Upper lobe of left lung (tissue), 6 donors: Measurements from ENCODE around the gene EMP1. TPM values are rescaled to one million over a fixed set of nuclear protein-coding genes. Genes with fewer than 3 reads are reported as not detected.

Source experiments
- ATAC-seq, 2 donors: fragments of 200-7000 bp; cut with Tn5 transposase; one replicate each; pipeline ENCODE4 v1.9.1; 2022; ENCODE audit warnings: mild to moderate bottlenecking in 2 of 2, moderate library complexity in 2 of 2; ENCODE audit not compliant: low FRiP score in 2 of 2
- DNase-seq, 2 donors: peaks; one replicate each; pipeline ENCODE4 v3.0.0-alpha.2; 2019 to 2020
- H3K27ac ChIP-seq, 4 donors: fragments of 200-600 bp; sonication (generic); one replicate each; pipeline ENCODE4 v1.5.1; 2016 to 2019
- H3K27me3 ChIP-seq, 4 donors: fragments of 200-600 bp; sonication (generic); one replicate each; pipeline ENCODE4 v1.5.1; 2017 to 2019
- H3K36me3 ChIP-seq, 4 donors: fragments of 200-600 bp; sonication (generic); one replicate each; pipeline ENCODE4 v1.5.1; 2016 to 2019
- H3K4me1 ChIP-seq, 4 donors: fragments of 200-600 bp; sonication (generic); one replicate each; pipeline ENCODE4 v1.5.1; 2018 to 2019
- H3K4me3 ChIP-seq, 4 donors: fragments of 200-600 bp; sonication (generic); one replicate each; pipeline ENCODE4 v1.5.1; 2017 to 2019; ENCODE audit warnings: mild to moderate bottlenecking in 2 of 4, moderate library complexity in 1 of 4
- H3K9me3 ChIP-seq, 4 donors: fragments of 200-600 bp; sonication (generic); one replicate each; pipeline ENCODE4 v1.5.1; 2018 to 2019
- EP300 ChIP-seq, 4 donors: sonication (generic); formaldehyde crosslinking; IDR thresholded peaks; one replicate each; pipeline ENCODE4 v1.5.1; 2017; ENCODE audit warnings: antibody characterized with exemption in 4 of 4, control low read depth in 2 of 4
- POLR2A ChIP-seq, 4 donors: fragments of 450-650 bp; IDR thresholded peaks; one replicate each; pipeline ENCODE4 v1.5.1; 2016 to 2017; ENCODE audit warnings: antibody characterized with exemption in 4 of 4, mild to moderate bottlenecking in 2 of 4
- POLR2AphosphoS5 ChIP-seq, 2 donors: sonication (generic); formaldehyde crosslinking; IDR thresholded peaks; one replicate each; pipeline ENCODE4 v1.5.1; 2017; ENCODE audit warnings: antibody characterized with exemption in 2 of 2
- WGBS, 2 donors: methylation state at CpG; one replicate each; pipeline ENCODE4 v1.1.5; 2017 to 2018; 5-methylcytosine and 5-hydroxymethylcytosine counted together
- total RNA-seq, 6 donors: library from RNA; depleted of rRNA in 4 of 6; stranded (reverse); fragments of >200 nt in 4 of 6; gene quantifications; one replicate each; pipeline versions ENCODE4 v1.1.0 to v1.2.1, GENCODE V29; 2016 to 2021
- TF ChIP-seq, protein P1 (sequence below), 6 experiments: fragments of 450-650 bp in 4 of 6; fragments of 200-600 bp in 2 of 6; sonication (generic) in 2 of 6; IDR thresholded peaks; one replicate each; pipeline ENCODE4 v1.5.1; 2016 to 2019; ENCODE audit warnings: antibody characterized with exemption in 6 of 6
- donor health status: DM: no; HTN: no; CAD: no; lungs with moderate emphysema.
- donor health status: DM: no; HTN: yes; CAD: no; lungs with severe emphysema.

Gene EMP1
- total RNA-seq, 6 donors from 2014 or later, result 18.9 to 360 (median 165) TPM

DNA sequence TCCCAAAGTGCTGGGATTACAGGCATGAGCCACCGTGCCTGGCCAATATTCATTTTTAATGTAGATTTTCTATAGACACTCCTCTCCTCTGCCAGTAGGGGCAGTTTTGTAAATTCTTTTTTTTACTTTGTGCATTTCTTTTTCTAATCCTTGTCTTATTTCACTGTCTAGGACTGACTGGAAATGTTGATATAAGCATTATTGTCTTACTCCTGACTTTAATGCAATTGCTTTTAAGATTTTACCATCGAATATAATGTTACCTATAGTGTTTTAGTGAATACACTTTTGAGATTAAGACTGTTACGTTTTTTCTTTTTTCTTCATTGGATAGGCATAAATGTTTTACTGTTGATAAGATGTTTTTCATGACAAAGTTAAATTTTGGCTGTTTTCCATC lies 35.4 kb upstream of the EMP1 start:
- DNase-seq (no peak), ATAC-seq (no peak)
- Histone ChIP-seq H3K27me3 (no peaks in the 10 kb centered on the region), H3K9me3 (no peaks in the 10 kb centered on the region), H3K36me3 (no peaks in the 10 kb centered on the region), H3K4me1 (peaks cover 8 to 14% (median 10%) of the 10 kb centered on the region in 4 donors), H3K4me3 (no peak overlapping the region), H3K27ac (no peak overlapping the region)
- TF ChIP-seq, protein P1, sequence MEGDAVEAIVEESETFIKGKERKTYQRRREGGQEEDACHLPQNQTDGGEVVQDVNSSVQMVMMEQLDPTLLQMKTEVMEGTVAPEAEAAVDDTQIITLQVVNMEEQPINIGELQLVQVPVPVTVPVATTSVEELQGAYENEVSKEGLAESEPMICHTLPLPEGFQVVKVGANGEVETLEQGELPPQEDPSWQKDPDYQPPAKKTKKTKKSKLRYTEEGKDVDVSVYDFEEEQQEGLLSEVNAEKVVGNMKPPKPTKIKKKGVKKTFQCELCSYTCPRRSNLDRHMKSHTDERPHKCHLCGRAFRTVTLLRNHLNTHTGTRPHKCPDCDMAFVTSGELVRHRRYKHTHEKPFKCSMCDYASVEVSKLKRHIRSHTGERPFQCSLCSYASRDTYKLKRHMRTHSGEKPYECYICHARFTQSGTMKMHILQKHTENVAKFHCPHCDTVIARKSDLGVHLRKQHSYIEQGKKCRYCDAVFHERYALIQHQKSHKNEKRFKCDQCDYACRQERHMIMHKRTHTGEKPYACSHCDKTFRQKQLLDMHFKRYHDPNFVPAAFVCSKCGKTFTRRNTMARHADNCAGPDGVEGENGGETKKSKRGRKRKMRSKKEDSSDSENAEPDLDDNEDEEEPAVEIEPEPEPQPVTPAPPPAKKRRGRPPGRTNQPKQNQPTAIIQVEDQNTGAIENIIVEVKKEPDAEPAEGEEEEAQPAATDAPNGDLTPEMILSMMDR (IDR thresholded peaks at IDR 0.05), result peak in 1 of 6 experiments; percentile 37
- no peak for TF ChIP-seq POLR2AphosphoS5 (IDR thresholded peaks at IDR 0.05)
- 81 to 88% methylated on average over 3 of the region's 3 CpGs for WGBS, 2 donors

DNA sequence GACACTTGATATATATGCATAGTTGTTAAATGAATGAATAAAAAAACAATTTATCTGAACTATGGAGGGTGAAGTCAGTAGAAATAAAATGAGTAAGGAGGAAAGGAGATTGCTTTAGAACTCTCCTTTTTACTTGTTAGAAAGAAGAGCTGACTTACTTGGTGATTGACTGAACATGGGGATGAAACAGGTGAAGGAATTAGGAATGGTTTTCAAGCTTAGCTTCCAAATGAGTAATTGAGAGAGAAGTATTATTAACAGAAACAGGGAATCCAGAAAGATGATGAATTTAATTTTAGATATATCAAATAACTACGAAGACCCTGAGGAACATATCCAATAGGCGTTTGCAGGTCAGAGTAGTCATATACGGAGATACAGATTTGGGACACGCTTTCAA lies 33.6 kb upstream of the EMP1 start:
- TF ChIP-seq POLR2AphosphoS5 (IDR thresholded peaks at IDR 0.05), result no peak
- no peak for TF ChIP-seq EP300 (IDR thresholded peaks at IDR 0.05)
- TF ChIP-seq, protein P1 (IDR thresholded peaks at IDR 0.05), result no peak
- no peak for TF ChIP-seq POLR2A (IDR thresholded peaks at IDR 0.05)
- no peak for ATAC-seq
- Histone ChIP-seq H3K27me3 (no peaks in the 10 kb centered on the region), H3K4me3 (no peak overlapping the region), H3K9me3 (no peaks in the 10 kb centered on the region), H3K4me1 (peaks cover 8 to 14% (median 10%) of the 10 kb centered on the region in 4 donors), H3K27ac (no peak overlapping the region), H3K36me3 (no peaks in the 10 kb centered on the region)
- DNase-seq, result no peak
- 99 to 100% methylated on average over 4 of the region's 4 CpGs for WGBS, 2 donors

DNA sequence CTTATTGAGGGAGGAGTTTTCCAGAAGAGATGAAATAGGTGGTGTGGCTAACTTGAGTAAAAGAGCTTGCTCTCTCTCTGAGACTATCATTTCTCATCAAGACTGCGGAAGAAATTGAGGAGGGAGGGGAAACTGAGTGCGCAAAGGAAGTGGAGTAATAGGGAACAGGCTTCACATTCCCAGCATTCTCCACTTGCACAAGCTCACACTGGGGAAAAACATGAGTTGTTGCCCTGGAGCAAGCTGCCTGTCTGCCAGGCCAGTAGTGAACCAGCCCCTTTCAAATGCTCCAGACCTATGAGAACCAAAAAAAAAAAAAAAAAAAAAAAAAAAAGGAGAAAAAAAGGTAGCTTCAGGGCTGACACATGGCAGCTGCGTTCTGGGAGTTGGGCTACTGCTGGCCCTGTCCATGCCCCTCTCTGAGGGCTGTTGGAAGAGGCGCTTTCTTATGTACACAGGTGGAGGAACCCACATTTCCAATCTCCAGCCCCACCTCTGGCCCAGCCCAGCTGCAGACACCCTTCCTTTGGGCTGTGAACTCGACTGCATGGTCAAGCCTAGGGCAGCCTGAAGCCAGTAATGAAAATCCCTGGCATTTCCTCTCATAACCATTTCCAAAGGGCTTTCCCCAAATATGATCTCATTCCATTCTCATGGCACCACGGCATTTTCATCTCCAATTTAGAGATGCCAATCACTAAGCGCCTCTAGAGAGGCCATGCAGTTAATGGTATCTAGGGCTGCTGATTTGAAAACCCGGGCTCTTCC lies 32.5 kb upstream of the EMP1 start:
- Histone ChIP-seq H3K36me3 (no peaks in the 10 kb centered on the region), H3K4me1 (peaks cover 8 to 14% (median 10%) of the 10 kb centered on the region in 4 donors), H3K4me3 (no peak overlapping the region), H3K27me3 (no peaks in the 10 kb centered on the region), H3K9me3 (no peaks in the 10 kb centered on the region), H3K27ac (no peak overlapping the region)
- no peak for ATAC-seq
- DNase-seq, result no peak
- WGBS, 2 donors, result 85 to 93% methylated on average over 8 of the region's 8 CpGs
- TF ChIP-seq POLR2AphosphoS5 (IDR thresholded peaks at IDR 0.05) (no peak), EP300 (IDR thresholded peaks at IDR 0.05) (no peak), POLR2A (IDR thresholded peaks at IDR 0.05) (no peak)
- TF ChIP-seq, protein P1 (IDR thresholded peaks at IDR 0.05), result no peak

- ATAC-seq, result no peak
- Histone ChIP-seq H3K36me3 (no peaks in the 10 kb centered on the region), H3K4me1 (peaks cover 8 to 14% (median 10%) of the 10 kb centered on the region in 4 donors), H3K4me3 (no peak overlapping the region), H3K9me3 (no peaks in the 10 kb centered on the region), H3K27ac (peak overlapping the region; percentile 6 to 53 (median 37)), H3K27me3 (no peaks in the 10 kb centered on the region)
- TF ChIP-seq, protein P1 (IDR thresholded peaks at IDR 0.05), result no peak
- TF ChIP-seq POLR2AphosphoS5 (IDR thresholded peaks at IDR 0.05), result no peak
- no peak for TF ChIP-seq EP300 (IDR thresholded peaks at IDR 0.05)
- no peak for TF ChIP-seq POLR2A (IDR thresholded peaks at IDR 0.05)
- 55 to 67% methylated on average over 5 of the region's 5 CpGs for WGBS, 2 donors
- no peak for DNase-seq
These were observed 31.5 kb upstream of the EMP1 start for GRCh38 chr12:13164921-13165616.
